HepG2 (cell line): ENCODE measurements around the gene TMPO. TPM values are rescaled to one million over a fixed set of nuclear protein-coding genes. Genes with fewer than 3 reads are reported as not detected.

Experiments used
- EEA1 ChIP-seq: sonication (generic); formaldehyde crosslinking; IDR thresholded peaks from 2 replicates; pipeline ENCODE4 v1.5.1; 2020; ENCODE audit warnings: mild to moderate bottlenecking, missing genetic modification reagents, borderline replicate concordance
- KLF16 ChIP-seq, 2 experiments: sonication (generic) in 1 of 2; formaldehyde crosslinking in 1 of 2; IDR thresholded peaks; 2 replicates each; pipeline versions ENCODE4 v1.6.1 to v1.8.0; 2016 to 2023; ENCODE audit warnings: missing genetic modification reagents in 2 of 2, missing compliant biosample characterization in 1 of 2
- MED1 ChIP-seq: sonication (generic); formaldehyde crosslinking; IDR thresholded peaks from 2 replicates; pipeline ENCODE4 v1.4.0; 2020; ENCODE audit warnings: missing genetic modification reagents
- NCOA2 ChIP-seq: sonication (generic); formaldehyde crosslinking; IDR thresholded peaks from 2 replicates; pipeline ENCODE4 v1.8.0; 2022; ENCODE audit warnings: inconsistent platforms
- POGK ChIP-seq: sonication (generic); formaldehyde crosslinking; conservative IDR thresholded peaks from 2 replicates; pipeline ENCODE4 v1.8.0; 2022; ENCODE audit warnings: mild to moderate bottlenecking, moderate library complexity, missing genetic modification reagents
- POLR2G ChIP-seq: fragments of 200-400 bp; formaldehyde crosslinking; IDR thresholded peaks from 2 replicates; pipeline ENCODE4 v1.6.1; 2018; ENCODE audit warnings: mild to moderate bottlenecking, low read depth, low read length, moderate library complexity
- PRDM10 ChIP-seq: sonication (generic); formaldehyde crosslinking; IDR thresholded peaks from 2 replicates; pipeline ENCODE4 v1.4.0; 2020; ENCODE audit warnings: low read depth, missing genetic modification reagents
- SOX5 ChIP-seq: IDR thresholded peaks from 2 replicates; pipeline ENCODE4 v1.6.1; 2016; ENCODE audit warnings: borderline replicate concordance
- TEAD3 ChIP-seq: optimal IDR thresholded peaks from 2 replicates; pipeline ENCODE3; 2016; ENCODE audit warnings: borderline replicate concordance
- YY1 ChIP-seq: IDR thresholded peaks from 2 replicates; pipeline ENCODE4 v1.6.1; 2011; ENCODE audit warnings: low read length, low read depth, moderate library complexity, mild to moderate bottlenecking; ENCODE audit not compliant: insufficient read depth, insufficient replicate concordance
- ZBTB34 ChIP-seq: sonication (generic); formaldehyde crosslinking; IDR thresholded peaks from 2 replicates; pipeline ENCODE4 v1.8.0; 2022; ENCODE audit warnings: mild to moderate bottlenecking, missing genetic modification reagents
- ZNF136 ChIP-seq: sonication (generic); formaldehyde crosslinking; IDR thresholded peaks from 2 replicates; pipeline ENCODE4 v1.8.1; 2022; ENCODE audit warnings: low read depth, mild to moderate bottlenecking, moderate library complexity, missing genetic modification reagents
- ZNF552 ChIP-seq: sonication (generic); formaldehyde crosslinking; IDR thresholded peaks from 2 replicates; pipeline ENCODE4 v1.9.0; 2022; ENCODE audit warnings: missing genetic modification reagents, mild to moderate bottlenecking, borderline replicate concordance
- ZNF556 ChIP-seq: sonication (generic); formaldehyde crosslinking; IDR thresholded peaks from 2 replicates; pipeline ENCODE4 v1.4.0; 2020; ENCODE audit warnings: mild to moderate bottlenecking, missing genetic modification reagents, borderline replicate concordance
- ZNF609 ChIP-seq: sonication (generic); formaldehyde crosslinking; IDR thresholded peaks from 2 replicates; pipeline ENCODE4 v1.4.0; 2020; ENCODE audit warnings: mild to moderate bottlenecking, missing genetic modification reagents, borderline replicate concordance
- polyA plus RNA-seq, 8 experiments: library from polyadenylated mRNA; depleted of rRNA in 3 of 8; stranded (reverse) in 7 of 8; unstranded in 1 of 8; fragments of >200 nt; fragmentation: Illumina TruSeq in 4 of 8; extraction: Trizol in 4 of 8; gene quantifications; 2 replicates each; pipeline versions ENCODE4 v1.2.1 to v1.2.3, GENCODE V29; 2011 to 2016; ENCODE audit warnings: low read depth in 4 of 8, missing spikeins in 1 of 8, mixed read lengths in 1 of 8; ENCODE audit not compliant: insufficient read depth in 1 of 8
- total RNA-seq, 5 experiments: library from RNA; depleted of rRNA; stranded (reverse); fragments of >200 nt; fragmentation: Illumina TruSeq; extraction: Trizol; gene quantifications; 2 replicates each; pipeline ENCODE4 v1.2.3, GENCODE V29; 2016; ENCODE audit warnings: low read depth in 1 of 5

Gene TMPO
- total and polyA plus RNA-seq, 2 of the 13 experiments (the other 11 are each of a cell fraction or from before 2014, with no cell fraction given) = 24.2 to 167 TPM

- TF ChIP-seq PRDM10 (CRISPR knock-in tag) = 0 out of 2 replicates have a peak, but pooled peaks have one; percentile 26
- no peak for TF ChIP-seq ZBTB34 (CRISPR knock-in tag)
- TF ChIP-seq MED1 = peak; percentile 77
- peak; percentile 36; the same call in 1 of the 2 replicates for TF ChIP-seq ZNF136 (CRISPR knock-in tag)
- peak; percentile 52; the same call in 1 of the 2 replicates for TF ChIP-seq ZNF556 (CRISPR knock-in tag)
- TF ChIP-seq YY1 = peak; percentile 73
- TF ChIP-seq SOX5 (CRISPR knock-in tag) = peak; percentile 94
- peak in 1 of 2 experiments; percentile 69; a peak in 2 of 4 replicates for TF ChIP-seq KLF16 (CRISPR knock-in tag; IDR thresholded peaks at IDR 0.05)
- peak; percentile 70 for TF ChIP-seq POLR2G
- TF ChIP-seq EEA1 (CRISPR knock-in tag) = no peak
- no peak for TF ChIP-seq POGK (CRISPR knock-in tag)
- TF ChIP-seq TEAD3 (CRISPR knock-in tag) = peak; percentile 83
- TF ChIP-seq ZNF552 (CRISPR knock-in tag) = 0 out of 2 replicates have a peak, but pooled peaks have one; percentile 44
- TF ChIP-seq ZNF609 (CRISPR knock-in tag) = 0 out of 2 replicates have a peak, but pooled peaks have one; percentile 20
- 0 out of 2 replicates have a peak, but pooled peaks have one; percentile 11 for TF ChIP-seq NCOA2 (CRISPR knock-in tag)
These were observed 24.6 kb upstream of the TMPO start (continued) for GRCh38 chr12:98490501-98491453.
